ENCODE data around the gene SLC24A3. TPM values are rescaled to one million over a fixed set of nuclear protein-coding genes. Genes with fewer than 3 reads are reported as not detected.

Gene SLC24A3
- total RNA-seq, 1 donor from 2014 or later, result not detected

- DNase-seq (no peak), ATAC-seq (ENCODE audit: low read depth) (no peak)
- Mint-ChIP-seq H3K27ac (no peak overlapping the region), H3K27me3 (peaks cover 27% of the 10 kb centered on the region), H3K4me3 (no peak overlapping the region), H3K36me3 (ENCODE audit: low read depth) (no peaks in the 10 kb centered on the region), H3K9me3 (peaks cover 3% of the 10 kb centered on the region), H3K4me1 (no peaks in the 10 kb centered on the region)
- ChIA-PET POLR2A (no interaction called here), CTCF (no interaction called here)
- TF ChIP-seq, protein P1, sequence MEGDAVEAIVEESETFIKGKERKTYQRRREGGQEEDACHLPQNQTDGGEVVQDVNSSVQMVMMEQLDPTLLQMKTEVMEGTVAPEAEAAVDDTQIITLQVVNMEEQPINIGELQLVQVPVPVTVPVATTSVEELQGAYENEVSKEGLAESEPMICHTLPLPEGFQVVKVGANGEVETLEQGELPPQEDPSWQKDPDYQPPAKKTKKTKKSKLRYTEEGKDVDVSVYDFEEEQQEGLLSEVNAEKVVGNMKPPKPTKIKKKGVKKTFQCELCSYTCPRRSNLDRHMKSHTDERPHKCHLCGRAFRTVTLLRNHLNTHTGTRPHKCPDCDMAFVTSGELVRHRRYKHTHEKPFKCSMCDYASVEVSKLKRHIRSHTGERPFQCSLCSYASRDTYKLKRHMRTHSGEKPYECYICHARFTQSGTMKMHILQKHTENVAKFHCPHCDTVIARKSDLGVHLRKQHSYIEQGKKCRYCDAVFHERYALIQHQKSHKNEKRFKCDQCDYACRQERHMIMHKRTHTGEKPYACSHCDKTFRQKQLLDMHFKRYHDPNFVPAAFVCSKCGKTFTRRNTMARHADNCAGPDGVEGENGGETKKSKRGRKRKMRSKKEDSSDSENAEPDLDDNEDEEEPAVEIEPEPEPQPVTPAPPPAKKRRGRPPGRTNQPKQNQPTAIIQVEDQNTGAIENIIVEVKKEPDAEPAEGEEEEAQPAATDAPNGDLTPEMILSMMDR (IDR thresholded peaks at IDR 0.05), result no peak
- intact Hi-C loops (cut with micrococcal nuclease), result loop anchor here (2.0 kb wide), 1 partner anchor 17 kb away; no protein-coding TSS in a partner anchor
These were observed 531.2 kb downstream of the SLC24A3 start for GRCh38 chr20:19743640-19743995.

DNA sequence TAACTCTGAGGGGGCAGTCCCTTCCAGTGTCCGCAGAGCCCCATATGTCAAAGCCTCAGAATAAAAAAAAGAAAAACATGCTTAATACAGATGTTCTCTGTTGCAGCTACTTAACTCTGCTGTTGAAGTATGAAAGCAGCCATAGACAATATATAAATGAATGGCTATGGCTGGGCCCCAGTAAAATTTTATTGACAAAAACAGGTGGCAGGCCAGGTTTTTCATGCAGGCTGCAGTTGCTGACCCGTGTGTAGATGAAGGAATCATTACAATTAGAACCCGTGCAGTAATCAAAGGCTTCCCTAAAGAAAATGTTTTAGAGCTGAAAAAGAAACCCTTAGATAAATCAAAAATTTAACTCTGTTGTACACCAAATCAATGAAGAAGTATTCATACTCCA is 532.7 kb downstream of the SLC24A3 start:
- ATAC-seq (ENCODE audit: low read depth) (no peak), DNase-seq (no peak)
- Mint-ChIP-seq H3K27me3 (peaks cover 23% of the 10 kb centered on the region), H3K4me1 (no peaks in the 10 kb centered on the region), H3K27ac (no peak overlapping the region), H3K9me3 (peaks cover 3% of the 10 kb centered on the region), H3K4me3 (no peak overlapping the region), H3K36me3 (ENCODE audit: low read depth) (no peaks in the 10 kb centered on the region)
- ChIA-PET POLR2A (no interaction called here), CTCF (no interaction called here)
- TF ChIP-seq, protein P1 (IDR thresholded peaks at IDR 0.05), result no peak
- intact Hi-C loops (cut with micrococcal nuclease), result no loop called here

DNA sequence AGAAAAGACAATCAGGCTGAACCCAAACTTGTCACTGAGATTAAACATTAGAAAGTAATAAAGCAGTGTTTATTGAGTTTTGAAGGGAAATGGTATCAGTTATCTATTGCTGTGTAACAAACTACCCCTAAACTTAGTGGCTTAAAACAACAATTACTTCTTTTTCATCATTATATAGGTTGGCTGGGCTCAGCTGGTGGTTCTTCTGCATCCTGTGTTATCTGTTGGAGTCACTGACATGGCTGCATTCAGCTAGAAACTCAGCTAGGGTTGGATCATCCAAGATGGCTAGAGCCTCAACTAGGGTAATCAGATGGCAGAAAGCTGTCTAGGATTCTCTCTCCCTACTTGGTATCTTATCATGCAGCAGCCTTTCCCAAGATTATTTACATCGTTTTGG is 533.1 kb downstream of the SLC24A3 start:
- intact Hi-C loops (cut with micrococcal nuclease), result no loop called here
- Mint-ChIP-seq H3K9me3 (peaks cover 3% of the 10 kb centered on the region), H3K27me3 (peaks cover 23% of the 10 kb centered on the region), H3K27ac (no peak overlapping the region), H3K36me3 (ENCODE audit: low read depth) (no peaks in the 10 kb centered on the region), H3K4me1 (peaks cover 2% of the 10 kb centered on the region), H3K4me3 (no peak overlapping the region)
- POLR2A ChIA-PET, result no interaction called here
- DNase-seq (no peak), ATAC-seq (ENCODE audit: low read depth) (no peak)
- TF ChIP-seq, protein P1 (IDR thresholded peaks at IDR 0.05), result no peak
- CTCF ChIA-PET, result no interaction called here

DNA sequence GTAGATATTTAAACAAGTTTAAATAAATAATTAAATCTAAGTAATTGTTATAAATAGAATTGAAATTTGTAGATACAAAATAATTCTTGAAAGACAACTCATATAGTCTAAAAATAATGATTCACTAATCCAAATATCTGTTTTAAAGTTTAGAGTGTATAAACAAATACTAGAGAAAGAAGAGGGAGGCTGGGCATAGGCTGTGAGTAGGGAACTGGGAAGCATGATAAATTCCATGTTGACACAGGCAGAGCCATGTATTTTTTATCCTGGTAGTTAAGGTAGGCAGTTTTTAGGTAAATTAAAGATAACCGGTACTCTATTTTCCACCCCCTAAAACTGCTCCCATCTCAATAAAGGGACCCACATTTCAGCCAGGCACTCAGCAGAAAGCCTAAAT is 534.0 kb downstream of the SLC24A3 start:
- H3K36me3 Mint-ChIP-seq (ENCODE audit: low read depth), result no peaks in the 10 kb centered on the region
- ChIA-PET CTCF (no interaction called here), POLR2A (no interaction called here)
- intact Hi-C loops (cut with micrococcal nuclease), result no loop called here
- no peak overlapping the region for H3K4me3 Mint-ChIP-seq
- H3K27ac Mint-ChIP-seq, result no peak overlapping the region
- no peak for DNase-seq
- H3K27me3 Mint-ChIP-seq, result peaks cover 18% of the 10 kb centered on the region
- H3K4me1 Mint-ChIP-seq, result peaks cover 10% of the 10 kb centered on the region
- TF ChIP-seq, protein P1 (IDR thresholded peaks at IDR 0.05), result no peak
- ATAC-seq (ENCODE audit: low read depth), result no peak
- peaks cover 3% of the 10 kb centered on the region for H3K9me3 Mint-ChIP-seq

GRCh38 chr20:19747903-19748302 is 535.5 kb downstream of the SLC24A3 start:
- Mint-ChIP-seq H3K4me3 (no peak overlapping the region), H3K4me1 (peaks cover 10% of the 10 kb centered on the region), H3K27ac (no peak overlapping the region), H3K36me3 (ENCODE audit: low read depth) (no peaks in the 10 kb centered on the region), H3K27me3 (peaks cover 13% of the 10 kb centered on the region), H3K9me3 (peaks cover 3% of the 10 kb centered on the region)
- ATAC-seq (ENCODE audit: low read depth), result no peak
- CTCF ChIA-PET, result no interaction called here
- DNase-seq, result no peak
- TF ChIP-seq, protein P1 (IDR thresholded peaks at IDR 0.05), result no peak
- intact Hi-C loops (cut with micrococcal nuclease), result no loop called here
- POLR2A ChIA-PET, result no interaction called here
